Prostate gland (tissue), 2 donors: ENCODE results near the gene ZNF181. TPM values are rescaled to one million over a fixed set of nuclear protein-coding genes. Genes with fewer than 3 reads are reported as not detected.

Experiments used
- DNase-seq: peaks from one replicate; pipeline ENCODE4 v3.0.0-alpha.2; 2019; ENCODE audit warnings: low spot score
- H3K27ac ChIP-seq, 2 donors: fragments of 200-600 bp; sonication (generic); 2 replicates each; pipeline ENCODE4 v1.5.1; 2017 to 2019
- H3K27me3 ChIP-seq: fragments of 200-600 bp; sonication (generic); replicated peaks from 2 replicates; pipeline ENCODE4 v1.5.1; 2019; ENCODE audit not compliant: insufficient read depth
- H3K36me3 ChIP-seq, 2 donors: fragments of 200-600 bp; sonication (generic); 1 replicate in 1 of 2; 2 replicates in 1 of 2; pipeline versions ENCODE4 v1.5.1 to v1.8.1; 2017 to 2019
- H3K4me1 ChIP-seq: fragments of 200-600 bp; sonication (generic); replicated peaks from 2 replicates; pipeline ENCODE4 v1.5.1; 2019
- H3K4me3 ChIP-seq, 2 donors: fragments of 200-600 bp; sonication (generic); 2 replicates each; pipeline ENCODE4 v1.5.1; 2017 to 2019
- H3K9me3 ChIP-seq: fragments of 200-600 bp; sonication (generic); 2 replicates; pipeline ENCODE4 v1.5.1; 2017
- POLR2A ChIP-seq: fragments of 450-650 bp; IDR thresholded peaks from one replicate; pipeline ENCODE4 v1.6.1; 2016; ENCODE audit warnings: antibody characterized with exemption, mild to moderate bottlenecking
- POLR2AphosphoS5 ChIP-seq: sonication (generic); formaldehyde crosslinking; IDR thresholded peaks from one replicate; pipeline ENCODE4 v1.6.1; 2017; ENCODE audit warnings: antibody characterized with exemption
- WGBS: methylation state at CpG from one replicate; pipeline ENCODE4 v1.1.5; 2018; 5-methylcytosine and 5-hydroxymethylcytosine counted together
- intact Hi-C: fragments of 100-400 bp; cut with DNase I; formaldehyde crosslinking; loops from one replicate; pipeline ENCODE4 v1.14.2; 2022
- total RNA-seq, 2 donors: library from RNA; depleted of rRNA; stranded (reverse); fragments of >200 nt; gene quantifications; one replicate each; pipeline ENCODE4 v1.1.0, GENCODE V29; 2016
- TF ChIP-seq, protein P1 (sequence below), 4 experiments: fragments of 200-600 bp in 2 of 4; fragments of 450-650 bp in 2 of 4; sonication (generic) in 2 of 4; IDR thresholded peaks; 1 replicate in 3 of 4; 2 replicates in 1 of 4; pipeline ENCODE4 v1.5.1; 2016 to 2019; ENCODE audit warnings: antibody characterized with exemption in 4 of 4, mild to moderate bottlenecking in 2 of 4, moderate library complexity in 2 of 4

The ZNF181 gene
- total RNA-seq, 2 donors from 2014 or later, result 18.1 to 38.1 TPM

DNA sequence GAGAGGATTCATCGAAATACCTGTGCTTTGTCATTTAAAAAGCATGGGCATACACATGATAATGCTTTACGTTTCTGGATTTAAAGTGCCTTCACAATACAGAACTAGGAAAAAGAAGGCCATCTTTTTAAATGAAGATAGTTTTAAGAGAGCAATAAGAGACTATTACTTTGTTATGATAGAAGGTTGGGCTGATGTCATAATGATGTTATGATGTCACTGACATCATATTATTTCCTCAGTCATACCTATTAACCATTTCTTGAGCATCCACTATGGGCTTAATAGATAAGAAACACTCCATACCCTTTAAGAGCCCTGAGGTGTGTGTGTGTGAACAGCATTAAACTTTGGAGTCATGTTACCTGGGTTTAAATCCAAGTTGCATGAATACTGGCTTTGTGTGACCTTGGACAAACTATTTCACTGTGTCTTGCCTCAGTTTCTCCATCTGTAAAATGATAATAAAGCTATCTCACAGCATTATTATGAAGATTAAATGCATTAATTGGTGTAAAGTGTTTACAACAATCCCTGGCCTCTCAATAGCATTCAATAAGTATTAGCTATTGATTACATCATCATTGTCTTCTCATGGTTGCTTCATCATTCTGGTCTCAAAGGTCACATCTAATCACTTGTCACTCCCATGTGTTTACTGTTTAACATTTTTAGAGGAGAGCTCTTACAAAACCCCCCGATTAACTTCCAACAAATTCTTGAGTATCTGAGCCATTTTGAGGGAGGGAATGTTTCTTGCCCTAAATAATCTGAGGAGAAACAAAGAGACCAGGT is 11.1 kb downstream of the ZNF181 start:
- TF ChIP-seq POLR2A (no peak), POLR2AphosphoS5 (no peak)
- H3K36me3 ChIP-seq, result peaks cover 6 to 7% of the 10 kb centered on the region in 2 donors
- no peaks in the 10 kb centered on the region for H3K4me1 ChIP-seq
- H3K27ac ChIP-seq, result no peak overlapping the region
- no peak overlapping the region for H3K4me3 ChIP-seq
- H3K9me3 ChIP-seq, result no peaks in the 10 kb centered on the region
- 94% methylated on average over 3 of the region's 3 CpGs for WGBS
- intact Hi-C loops, result no loop called here
- no peak for DNase-seq
- no peaks in the 10 kb centered on the region for H3K27me3 ChIP-seq

DNA sequence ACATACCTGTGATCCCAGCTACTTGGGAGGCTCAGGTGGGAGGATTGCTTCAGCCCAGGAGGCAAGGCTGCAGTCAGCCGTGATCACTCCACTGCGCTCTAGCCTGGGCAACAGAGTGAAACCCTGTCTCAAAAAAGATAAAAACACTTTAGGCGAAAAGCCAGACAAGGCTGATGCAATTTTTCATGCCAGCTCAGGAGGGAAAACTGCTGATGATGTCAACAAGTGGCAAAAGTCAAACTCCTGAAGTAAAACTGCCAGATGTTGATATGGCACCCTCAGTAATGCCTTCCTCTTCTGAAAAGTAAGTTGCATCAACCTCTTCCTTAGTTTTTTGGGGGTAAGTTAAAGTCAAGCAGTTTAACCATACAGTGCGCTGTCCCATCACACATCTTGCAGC is 23.4 kb downstream of the ZNF181 start:
- Histone ChIP-seq H3K36me3 (peaks cover 0 to 4% of the 10 kb centered on the region in 2 donors), H3K4me3 (no peak overlapping the region), H3K9me3 (no peaks in the 10 kb centered on the region), H3K4me1 (no peaks in the 10 kb centered on the region), H3K27me3 (no peaks in the 10 kb centered on the region), H3K27ac (no peak overlapping the region)
- TF ChIP-seq POLR2AphosphoS5 (no peak), POLR2A (no peak)
- TF ChIP-seq, protein P1, sequence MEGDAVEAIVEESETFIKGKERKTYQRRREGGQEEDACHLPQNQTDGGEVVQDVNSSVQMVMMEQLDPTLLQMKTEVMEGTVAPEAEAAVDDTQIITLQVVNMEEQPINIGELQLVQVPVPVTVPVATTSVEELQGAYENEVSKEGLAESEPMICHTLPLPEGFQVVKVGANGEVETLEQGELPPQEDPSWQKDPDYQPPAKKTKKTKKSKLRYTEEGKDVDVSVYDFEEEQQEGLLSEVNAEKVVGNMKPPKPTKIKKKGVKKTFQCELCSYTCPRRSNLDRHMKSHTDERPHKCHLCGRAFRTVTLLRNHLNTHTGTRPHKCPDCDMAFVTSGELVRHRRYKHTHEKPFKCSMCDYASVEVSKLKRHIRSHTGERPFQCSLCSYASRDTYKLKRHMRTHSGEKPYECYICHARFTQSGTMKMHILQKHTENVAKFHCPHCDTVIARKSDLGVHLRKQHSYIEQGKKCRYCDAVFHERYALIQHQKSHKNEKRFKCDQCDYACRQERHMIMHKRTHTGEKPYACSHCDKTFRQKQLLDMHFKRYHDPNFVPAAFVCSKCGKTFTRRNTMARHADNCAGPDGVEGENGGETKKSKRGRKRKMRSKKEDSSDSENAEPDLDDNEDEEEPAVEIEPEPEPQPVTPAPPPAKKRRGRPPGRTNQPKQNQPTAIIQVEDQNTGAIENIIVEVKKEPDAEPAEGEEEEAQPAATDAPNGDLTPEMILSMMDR (IDR thresholded peaks at IDR 0.05), result no peak
- intact Hi-C loops, result no loop called here
- DNase-seq, result no peak
- WGBS, result 96% methylated on average over 4 of the region's 4 CpGs

DNA sequence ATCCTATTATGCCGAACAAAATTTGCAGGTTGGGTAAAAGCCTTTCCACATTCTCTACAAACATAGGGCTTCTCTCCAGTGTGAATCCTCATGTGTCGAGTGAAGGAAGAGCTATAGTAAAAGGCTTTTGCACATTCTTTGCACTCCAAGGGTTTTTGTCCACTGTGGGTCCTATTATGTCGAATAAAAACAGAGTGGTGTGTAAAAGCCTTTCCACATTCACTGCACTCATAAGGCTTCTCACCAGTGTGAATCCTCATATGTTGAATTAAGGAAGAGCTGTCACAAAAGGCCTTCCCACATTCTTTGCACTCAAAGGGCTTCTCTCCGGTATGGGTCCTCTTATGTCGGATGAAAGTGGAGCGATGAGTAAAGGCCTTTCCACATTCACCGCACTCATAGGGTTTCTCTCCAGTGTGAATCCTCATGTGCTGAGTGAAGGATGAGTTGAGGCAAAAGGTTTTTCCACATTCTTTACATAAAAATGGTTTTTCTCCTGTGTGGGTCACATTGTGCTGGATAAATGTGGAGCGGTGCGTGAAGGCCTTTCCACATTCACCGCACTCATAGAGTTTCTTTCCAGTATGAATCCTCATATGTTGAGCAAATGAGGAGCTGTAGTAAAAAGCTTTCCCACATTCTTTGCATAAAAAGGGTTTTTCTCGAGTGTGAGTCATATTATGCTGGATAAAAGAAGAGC is 25.3 kb downstream of the ZNF181 start:
- Histone ChIP-seq H3K9me3 (no peaks in the 10 kb centered on the region), H3K27me3 (no peaks in the 10 kb centered on the region), H3K4me3 (no peak overlapping the region), H3K4me1 (no peaks in the 10 kb centered on the region), H3K36me3 (peaks cover 0 to 4% of the 10 kb centered on the region in 2 donors), H3K27ac (no peak overlapping the region)
- DNase-seq, result no peak
- intact Hi-C loops, result no loop called here
- TF ChIP-seq POLR2AphosphoS5 (no peak), POLR2A (no peak)
- TF ChIP-seq, protein P1 (IDR thresholded peaks at IDR 0.05), result no peak
- WGBS, result 95% methylated on average over 11 of the region's 11 CpGs

DNA sequence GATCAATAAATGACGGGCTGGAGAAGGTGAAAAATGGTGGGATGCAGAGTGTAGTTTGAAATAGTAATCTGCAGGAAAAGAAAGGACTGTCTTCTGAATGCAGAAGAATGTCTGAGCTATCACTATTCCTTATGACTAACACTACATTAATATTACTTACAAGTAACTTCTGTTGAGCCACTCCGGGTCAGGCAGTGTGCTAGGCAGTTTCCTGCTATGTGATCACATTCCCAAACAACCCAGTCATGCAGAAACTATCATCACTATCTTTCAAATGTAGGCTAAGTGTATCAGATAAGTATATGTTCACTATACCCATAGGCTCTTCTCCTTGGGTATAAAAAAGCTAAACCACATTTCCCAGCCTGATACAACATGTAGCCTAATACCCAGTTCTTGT is 32.3 kb downstream of the ZNF181 start:
- Histone ChIP-seq H3K27ac (no peak overlapping the region), H3K9me3 (no peaks in the 10 kb centered on the region), H3K4me1 (no peaks in the 10 kb centered on the region), H3K4me3 (no peak overlapping the region), H3K36me3 (peaks cover 6 to 12% of the 10 kb centered on the region in 2 donors), H3K27me3 (no peaks in the 10 kb centered on the region)
- 93% methylated on average over 2 of the region's 2 CpGs for WGBS
- intact Hi-C loops, result no loop called here
- DNase-seq, result no peak
- TF ChIP-seq POLR2A (no peak), POLR2AphosphoS5 (no peak)
- TF ChIP-seq, protein P1 (IDR thresholded peaks at IDR 0.05), result no peak

DNA sequence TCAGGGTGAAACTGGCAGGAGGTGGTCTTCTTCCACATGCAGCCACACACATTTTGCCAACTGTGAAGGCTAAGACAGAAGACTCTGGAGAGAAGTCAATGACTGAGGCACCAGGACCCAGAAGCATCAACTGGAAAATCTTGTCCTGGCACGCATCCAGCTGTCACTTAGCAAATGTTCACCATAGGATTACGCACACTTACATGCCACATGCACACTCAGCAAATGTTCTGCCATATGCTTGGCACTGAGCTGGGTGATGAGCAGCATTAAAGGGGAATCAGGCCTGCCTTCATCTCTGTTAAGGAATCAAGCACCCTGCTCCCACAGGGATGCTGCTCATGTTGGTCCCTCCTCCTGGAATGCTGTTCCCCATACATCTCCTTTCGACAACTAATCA is 33.9 kb downstream of the ZNF181 start:
- Histone ChIP-seq H3K36me3 (peaks cover 6 to 12% of the 10 kb centered on the region in 2 donors), H3K9me3 (no peaks in the 10 kb centered on the region), H3K27me3 (no peaks in the 10 kb centered on the region), H3K27ac (no peak overlapping the region), H3K4me3 (no peak overlapping the region), H3K4me1 (no peaks in the 10 kb centered on the region)
- intact Hi-C loops, result no loop called here
- DNase-seq, result no peak
- TF ChIP-seq POLR2A (no peak), POLR2AphosphoS5 (no peak)
- TF ChIP-seq, protein P1 (IDR thresholded peaks at IDR 0.05), result no peak
- 93% methylated on average over 3 of the region's 3 CpGs for WGBS
